Femur (tissue), 1 donor: ENCODE results near the gene MED15.
A peak's percentile ranks its signal among the peaks of the same experiment; 100 is the strongest.
"Not testable (repeated sequence)": the region's sequence is repeated elsewhere in the genome, so short reads cannot be mapped to it uniquely, and the experiment has no call there.

Source experiments
- DNase-seq: peaks from one replicate; pipeline ENCODE4 v3.0.0-alpha.2; 2017

MED15 gene

DNA sequence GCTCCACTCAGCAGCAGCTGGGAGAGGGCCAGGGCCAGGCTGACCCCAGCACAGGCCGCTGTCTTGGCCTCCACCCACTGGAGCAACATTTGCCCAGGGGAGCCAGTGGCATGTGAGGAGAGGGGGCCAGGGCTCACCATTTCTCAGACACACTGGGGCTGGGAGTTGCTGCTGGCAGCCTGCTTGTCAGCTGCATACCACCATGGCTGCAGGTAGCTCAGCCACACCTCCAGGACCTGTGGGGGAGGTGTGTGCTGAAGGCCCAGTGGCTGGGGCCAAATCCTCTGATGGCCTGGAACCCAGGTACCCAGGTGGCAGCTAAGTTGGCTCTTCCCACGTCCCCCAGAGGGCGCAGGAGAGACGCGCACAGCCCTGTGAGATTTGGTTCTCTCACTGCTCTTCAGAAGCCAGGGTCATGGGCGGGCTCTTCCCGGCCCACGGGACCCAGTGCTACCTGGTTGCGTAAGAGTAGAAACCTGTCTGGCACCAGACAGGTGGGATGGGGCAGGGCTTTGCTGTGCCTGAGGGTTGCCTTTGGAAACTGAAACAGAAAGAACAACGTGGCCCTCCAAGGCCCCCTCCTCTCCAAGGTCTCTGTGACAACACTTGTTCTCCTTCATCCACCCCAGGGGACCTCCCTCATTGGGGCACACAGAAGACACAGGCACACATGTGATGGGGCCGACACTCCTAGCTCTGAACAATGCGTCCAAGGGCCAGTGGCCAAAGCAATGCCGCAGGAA, 98.8 kb downstream of the MED15 start:
- DNase-seq = peak; percentile 47

DNA sequence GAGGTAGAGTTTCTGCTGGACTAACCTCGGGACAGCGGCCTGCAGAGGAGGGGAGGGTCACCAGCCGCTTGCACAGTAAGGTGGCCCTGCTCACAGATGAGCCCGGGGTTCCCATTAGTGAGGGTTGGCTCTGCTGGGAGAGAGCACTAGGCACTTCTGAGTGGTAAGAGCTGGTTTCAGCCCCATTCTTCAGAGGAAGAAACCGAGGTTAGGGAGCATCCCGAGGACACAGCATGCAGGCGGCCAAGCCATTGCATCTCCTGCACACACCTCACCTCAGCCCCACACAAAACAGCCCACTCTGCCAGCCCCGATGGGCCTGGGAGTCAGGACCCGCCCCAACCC, 99.3 kb downstream of the MED15 start:
- DNase-seq = no peak

DNA sequence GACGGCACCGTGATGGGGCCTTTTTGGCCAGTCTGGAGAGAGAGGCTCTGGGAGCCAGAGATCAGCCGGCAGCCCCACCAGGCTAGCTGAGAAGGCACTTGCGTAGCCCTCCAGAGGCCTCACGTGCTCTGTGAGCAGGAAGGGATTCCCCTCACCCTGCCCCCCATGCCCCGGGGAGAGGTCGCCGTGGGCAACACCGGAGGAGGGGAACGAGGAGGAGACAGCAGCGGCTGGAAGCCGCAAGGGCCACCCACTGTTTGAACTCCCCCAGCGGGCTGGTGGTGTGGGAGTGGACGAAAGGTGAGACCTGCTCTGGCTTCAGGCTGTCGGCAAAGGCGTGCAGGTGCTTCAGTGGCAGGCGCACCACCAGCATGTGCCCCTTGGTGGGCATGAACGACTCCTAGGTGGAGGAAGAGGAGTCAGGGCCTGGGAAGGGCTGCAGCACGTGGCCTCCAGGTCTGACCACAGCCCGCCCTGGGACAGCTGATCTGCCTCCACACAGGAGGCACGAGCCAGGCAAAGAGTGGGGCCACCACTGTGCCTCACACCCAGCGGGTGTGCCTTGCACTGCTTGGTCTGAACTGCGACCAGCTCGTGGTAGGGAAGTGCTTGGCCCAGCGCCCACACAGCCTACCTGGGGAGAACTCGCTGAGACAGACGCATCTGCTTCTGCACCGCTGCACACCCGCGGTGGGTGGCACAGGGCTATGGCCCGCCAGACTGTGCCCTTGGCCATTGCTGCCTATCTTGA, 99.9 kb downstream of the MED15 start:
- no peak for DNase-seq

DNA sequence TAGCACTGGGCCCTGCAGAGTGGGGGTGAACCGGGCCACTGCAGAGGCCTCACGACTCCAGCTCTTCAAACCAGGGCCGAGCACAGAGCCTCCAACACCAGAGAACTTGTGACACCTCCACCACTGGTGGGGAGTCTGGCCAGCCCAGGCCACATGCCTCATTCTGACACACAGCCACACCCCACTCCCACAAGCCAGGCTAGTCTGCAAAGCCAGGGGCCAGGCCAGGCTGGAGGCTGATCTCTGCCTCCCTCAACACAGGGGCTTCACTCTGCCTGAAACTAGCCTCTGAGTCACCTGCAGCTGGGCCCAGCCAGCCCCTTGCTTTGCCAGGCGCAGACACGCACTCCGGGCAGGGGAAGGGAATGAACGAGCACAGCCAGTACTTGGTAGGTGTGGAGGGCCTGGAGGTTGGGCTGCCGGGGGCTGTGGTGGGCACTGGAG, 102.9 kb downstream of the MED15 start:
- DNase-seq = no peak

DNA sequence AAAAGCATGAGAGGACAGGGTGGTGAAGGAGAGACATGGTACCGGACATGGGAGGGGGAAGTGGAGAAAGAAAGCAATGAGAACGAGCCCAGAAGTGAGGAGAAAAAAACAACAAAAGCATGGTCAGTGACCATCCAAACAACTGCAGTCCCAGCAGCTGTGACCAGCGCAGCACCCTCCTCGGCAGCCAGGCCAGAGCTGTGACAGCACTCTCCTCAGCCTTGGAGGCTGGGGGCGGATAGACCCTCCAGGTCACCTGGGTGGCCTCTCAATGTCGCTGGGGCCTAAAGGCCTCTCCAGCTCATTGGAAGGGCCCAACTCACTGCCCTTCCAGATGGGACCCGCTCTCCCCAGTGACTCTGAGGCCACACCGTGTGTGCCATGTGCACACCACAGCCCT, 103.3 kb downstream of the MED15 start:
- DNase-seq = no peak

DNA sequence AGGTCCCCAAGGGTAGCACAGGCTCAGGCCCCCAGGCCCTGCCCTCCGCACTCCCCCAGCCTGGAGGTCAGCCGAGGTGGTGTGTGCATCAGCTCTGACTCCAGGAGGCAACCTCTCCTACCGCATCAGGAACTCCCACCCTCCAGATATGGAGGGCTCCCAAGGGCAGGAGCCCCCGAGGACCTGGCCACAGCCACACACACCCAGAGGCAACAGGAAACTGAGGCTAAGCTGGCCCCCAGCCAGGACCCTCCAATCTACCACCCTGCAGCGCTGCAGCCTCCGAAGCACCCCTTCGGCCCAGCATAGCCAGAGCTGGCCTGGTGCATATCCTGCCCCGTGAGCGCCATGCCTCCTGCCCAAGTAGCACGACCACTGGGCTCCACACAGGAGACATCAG, 104.0 kb downstream of the MED15 start:
- no peak for DNase-seq

DNA sequence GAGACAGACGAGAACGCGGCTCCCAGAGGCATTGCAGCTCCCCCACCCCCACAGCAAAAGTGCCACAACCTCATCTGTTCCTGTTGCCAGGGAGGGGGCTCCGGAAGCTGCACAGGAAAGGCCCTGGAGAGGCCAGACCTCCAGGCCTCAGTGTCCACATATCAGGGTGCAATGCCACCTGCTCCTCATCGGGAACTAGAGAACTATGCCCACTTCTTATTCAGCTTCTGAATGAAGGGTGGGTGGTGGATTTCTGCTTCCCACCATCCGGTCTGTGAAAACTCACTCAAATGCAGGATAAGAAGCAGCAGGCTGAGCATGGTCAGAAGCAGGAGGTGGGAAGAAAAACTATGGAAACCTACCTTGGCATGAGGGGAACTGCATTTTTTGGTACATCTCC, 105.9 kb downstream of the MED15 start:
- no peak for DNase-seq

DNA sequence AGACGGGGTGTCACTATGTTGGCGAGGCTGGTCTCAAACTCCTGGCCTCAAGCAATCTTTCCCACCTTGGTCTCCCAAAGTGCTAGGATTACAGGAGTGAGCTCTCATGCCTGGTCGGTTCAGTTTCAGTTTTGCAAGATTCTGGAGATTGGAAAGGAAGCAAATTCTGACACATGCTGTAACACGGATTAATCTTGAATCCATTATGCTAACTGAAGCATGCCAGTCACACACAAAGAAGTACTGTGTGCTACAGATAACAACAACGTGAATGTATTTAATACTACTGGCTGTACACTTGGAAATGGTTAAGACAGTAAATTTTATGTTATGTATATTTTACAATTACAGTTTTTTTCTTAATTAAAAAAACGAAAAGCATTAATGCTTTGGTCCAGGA, 107.6 kb downstream of the MED15 start:
- DNase-seq = no peak

DNA sequence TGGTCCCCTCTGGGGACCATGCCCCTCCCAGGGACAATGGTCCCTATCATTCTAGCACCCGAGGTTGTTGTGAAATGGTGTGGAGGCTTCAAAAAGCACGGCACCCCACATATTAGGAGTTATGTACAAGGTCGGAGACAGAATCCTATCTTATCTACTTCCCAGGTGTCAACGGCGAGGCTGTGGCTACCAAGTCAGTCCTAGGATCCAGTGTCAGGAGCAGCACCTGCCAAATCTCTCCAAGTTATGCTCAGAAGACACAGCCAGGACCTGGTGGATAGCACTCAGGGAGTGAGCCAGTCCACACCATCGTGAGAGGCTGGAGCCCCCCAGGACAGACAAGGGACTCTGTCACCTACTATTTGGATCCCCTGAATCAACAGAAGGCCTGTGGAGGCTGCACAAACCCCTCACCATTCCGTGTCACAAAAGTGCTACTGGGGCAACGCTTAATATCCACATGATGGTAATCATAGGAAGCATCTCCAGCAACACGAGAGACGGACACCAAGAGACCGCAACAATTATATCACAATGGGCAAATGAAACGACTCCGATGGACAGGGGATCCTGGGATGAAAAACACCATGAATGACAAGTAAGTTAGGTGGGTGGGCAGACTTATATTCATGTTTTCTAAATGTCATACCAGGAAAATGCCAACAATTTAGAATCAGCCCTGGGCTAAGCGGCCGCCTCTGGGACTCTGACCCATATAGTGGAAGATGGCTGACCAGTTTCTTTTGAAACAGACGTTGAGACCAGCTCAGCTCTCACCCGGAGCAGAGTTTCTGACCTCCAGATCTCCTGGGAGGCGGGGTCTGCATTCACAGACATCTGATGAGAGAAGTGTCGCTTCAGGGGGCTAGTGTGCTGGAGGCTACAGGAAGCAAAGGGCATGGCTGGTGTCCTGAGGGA, 108.4 kb downstream of the MED15 start:
- DNase-seq = no peak

DNA sequence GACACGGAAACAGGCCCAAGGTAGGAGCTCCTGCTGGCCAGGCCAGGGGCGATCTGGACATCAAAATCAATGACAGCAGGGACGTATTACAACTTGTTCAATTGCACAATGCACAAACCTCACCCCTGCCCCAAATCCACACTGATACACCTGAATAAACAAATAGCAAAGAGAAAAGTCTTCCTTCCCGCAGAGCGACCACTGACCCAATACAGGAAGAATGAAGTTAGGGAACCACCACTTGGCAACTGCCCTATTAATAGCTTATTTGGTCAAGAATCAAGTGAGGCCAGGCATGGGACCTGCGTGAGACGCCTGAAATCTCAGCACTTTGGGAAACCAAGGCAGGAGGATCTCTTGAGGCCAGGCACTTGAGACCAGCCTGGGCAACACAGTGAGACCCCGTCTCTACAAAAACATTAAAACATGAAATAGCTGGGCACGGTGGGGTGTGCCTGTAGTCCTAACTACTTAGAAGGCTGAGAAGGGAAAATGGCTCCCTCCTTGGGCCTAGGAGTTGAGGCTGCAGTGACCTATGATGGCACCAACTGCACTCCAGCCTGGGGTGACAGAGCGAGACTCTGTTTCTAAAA, 109.1 kb downstream of the MED15 start:
- no peak for DNase-seq

DNA sequence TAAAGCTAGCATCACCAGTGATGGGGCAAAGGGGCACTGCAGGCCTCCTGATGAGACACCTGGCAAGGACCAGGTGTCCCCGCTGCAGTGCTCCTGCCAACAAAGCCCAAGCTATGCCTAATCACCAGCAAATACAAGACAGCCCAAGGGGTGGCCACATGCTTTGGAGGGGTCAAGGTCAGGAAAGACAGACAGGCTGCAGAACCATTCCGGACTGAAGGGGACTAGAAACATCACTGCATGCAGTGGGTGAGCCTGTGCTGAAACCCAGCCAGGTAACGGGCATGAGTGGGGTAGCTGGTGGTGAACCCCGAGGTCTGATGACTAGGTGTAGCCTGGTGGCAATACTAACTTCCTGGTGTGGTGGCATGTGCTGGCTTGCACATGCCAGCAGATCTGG, 111.1 kb downstream of the MED15 start:
- DNase-seq = no peak

DNA sequence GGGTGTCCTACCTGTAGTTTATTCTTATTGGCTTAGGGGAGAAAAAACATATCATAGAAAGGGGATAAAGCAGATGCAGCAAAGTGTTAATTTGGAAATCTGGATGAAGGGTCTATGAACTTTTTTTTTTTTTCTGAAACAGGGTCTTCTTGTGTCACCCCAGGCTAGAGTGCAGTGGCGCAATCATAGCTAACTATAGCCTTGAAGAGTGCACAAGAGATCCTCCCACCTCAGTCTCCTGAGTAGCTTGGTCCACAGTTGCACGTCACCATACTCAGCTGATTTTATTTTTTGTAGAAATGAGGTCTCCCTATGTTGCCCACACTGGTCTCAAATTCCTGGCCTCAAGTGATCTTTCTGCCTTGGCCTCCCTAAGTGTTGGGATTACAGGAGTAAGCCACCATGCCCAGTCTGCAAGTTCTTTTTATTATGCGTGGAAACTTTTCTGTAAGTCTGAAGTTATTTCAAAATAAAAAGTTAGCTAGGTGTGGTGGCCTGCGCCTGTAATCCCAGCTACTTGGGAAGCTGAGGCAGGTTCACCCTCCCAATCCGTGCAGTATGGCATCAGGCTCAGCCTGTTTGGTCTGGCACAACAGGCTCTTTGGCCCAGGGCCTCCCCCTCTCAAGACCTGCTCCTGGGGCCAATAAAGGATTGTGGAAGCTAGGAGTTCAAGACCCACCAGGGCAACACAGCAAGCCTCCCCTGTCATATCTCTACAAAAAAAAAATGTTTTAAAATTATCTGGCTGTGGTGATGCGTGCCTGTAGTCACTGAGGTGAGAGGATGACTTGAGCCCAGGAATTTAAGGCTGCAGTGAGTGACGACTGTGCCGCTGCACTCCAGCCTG, 111.9 kb downstream of the MED15 start:
- DNase-seq = no peak

DNA sequence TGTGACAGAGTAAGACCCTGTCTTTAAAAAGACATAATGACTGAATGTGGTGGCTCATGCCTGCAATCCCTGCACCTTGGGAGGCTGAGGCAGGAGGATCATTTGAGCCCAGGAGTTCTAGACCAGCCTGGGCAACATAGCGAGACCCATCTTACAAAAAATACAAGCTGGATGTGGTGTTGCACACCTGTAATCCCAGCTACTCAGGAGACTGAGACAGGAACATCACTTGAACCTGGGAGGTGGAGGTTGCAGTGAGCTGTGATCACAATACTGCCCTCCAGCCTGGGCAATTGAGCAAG, 112.4 kb downstream of the MED15 start:
- DNase-seq = not testable (repeated sequence)

DNA sequence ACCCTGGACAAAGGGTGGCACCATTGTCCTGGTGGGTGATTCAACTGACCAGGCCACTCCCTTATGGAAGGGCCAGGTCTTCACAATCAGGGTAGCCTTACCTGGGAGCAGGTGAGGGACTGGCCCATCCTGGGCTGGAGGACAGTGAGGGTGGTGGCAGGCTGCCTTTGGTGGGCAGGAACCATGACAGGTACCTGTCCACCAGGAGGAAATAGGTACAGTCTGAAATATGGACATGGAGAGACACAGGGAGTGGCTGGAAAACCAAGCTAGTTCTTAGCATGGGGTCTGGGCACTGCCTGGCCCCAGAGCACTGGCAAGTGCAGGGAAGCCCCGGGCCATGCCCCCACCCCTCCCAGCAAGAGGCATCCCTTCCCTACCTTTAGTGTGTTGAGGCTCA, 113.8 kb downstream of the MED15 start:
- no peak for DNase-seq

DNA sequence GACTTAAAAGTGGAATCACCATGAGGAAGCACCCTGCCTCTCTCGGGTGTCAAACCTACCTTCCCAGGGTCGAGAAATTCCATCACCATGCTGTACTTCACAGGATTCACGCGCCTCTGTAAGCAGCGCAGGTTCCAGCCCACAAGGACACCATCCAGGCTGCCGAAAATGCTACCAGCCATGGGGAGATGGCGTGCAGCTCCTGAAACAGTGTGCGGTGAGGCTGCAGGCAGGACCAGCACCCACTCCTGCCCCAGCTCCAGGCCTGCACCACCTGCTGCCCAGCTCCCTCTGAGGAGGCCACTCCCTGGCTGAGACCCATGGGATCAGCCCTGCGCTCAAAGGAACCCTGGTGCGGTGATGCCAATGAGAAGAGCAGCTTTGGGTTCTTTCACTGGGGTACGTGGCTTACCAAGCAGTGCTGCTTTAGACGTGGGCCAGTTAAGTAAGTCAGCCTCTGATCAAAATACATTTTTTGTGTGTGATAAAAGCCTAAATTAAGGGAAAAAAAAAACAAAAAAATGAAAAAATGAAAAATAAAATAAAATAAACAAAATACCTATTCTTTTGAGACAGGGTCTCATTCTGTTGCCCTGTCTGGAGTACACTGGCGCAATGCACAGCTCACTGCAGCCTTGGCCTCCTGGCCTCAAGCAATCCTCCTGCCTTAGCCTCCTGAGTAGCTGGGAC, 115.4 kb downstream of the MED15 start:
- DNase-seq = no peak

DNA sequence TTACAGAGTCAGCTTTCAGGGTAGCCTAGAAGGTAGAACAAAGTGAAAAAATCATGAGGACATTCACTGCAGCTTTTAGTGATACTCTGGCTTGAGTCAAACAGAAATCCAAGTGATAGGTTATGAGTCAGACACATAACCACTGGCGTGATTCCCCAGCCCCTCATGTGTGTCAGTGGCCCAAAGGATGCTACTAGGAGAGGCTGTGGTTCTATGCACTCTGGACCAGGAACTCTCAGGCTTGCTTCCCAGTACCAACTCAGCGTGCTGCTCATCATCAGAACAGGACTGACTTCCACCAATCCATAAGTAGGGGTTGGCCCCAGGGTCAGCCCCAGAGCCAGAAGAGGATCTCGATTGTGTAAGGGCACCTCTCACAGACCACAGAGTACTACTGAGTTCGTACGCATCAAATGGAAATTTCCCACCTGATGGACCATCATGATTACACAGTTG, 116.8 kb downstream of the MED15 start:
- DNase-seq = no peak

DNA sequence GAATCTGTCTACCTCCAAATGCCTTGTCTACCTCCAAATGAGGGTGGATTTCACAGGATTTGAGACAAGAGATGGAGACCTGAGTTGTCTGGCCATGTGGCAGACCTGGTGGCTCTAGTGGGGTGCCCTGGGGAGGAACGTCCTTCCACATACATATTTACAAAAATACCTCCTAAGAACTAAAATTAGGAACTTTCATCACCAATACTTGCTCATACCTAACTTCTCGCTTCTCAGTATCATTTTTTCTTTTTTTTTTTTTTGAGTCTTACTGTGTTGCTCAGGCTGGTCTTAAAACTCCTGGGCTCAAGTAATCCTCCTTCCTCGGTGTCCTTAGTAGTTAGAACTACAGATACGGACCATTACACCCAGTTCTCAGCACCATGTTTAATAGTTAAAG, 117.9 kb downstream of the MED15 start:
- DNase-seq = no peak

DNA sequence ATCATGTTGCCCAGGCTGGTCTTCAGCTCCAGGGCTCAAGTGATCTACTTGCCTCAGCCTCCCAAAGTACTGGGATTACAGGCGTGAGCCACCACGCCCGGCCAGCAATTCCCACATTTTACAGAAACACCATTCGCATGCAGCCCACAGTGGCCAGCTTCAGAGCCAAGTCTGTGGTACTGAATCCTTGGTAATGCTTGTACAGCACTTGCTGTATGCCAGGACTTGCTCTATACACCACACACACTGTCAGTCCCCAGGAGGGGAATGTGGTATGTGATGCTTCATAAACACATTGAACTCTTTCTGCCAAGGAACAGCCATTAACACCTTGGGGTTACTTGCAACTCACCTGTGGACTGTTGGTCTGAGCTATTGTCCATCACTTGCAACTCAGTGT, 119.4 kb downstream of the MED15 start:
- DNase-seq = no peak

DNA sequence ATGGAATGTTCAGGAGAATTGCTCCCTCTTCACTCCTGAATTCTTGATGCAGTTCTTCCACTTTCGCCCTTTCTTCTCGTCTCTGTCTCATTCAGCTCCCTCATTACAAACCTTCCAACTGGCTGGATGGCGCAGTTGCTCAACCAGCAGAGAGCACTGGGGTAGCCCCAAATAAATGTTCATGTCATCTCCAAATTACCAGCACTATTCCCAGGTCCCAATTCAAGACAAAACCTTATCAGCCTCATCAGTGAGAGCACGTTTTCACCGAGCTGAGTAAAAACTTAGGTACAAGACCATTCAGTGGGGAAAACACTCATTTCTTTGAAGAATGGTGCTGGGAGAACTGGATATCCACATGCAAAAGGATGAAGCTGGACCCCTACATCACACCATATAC, 120.0 kb downstream of the MED15 start:
- DNase-seq = no peak

DNA sequence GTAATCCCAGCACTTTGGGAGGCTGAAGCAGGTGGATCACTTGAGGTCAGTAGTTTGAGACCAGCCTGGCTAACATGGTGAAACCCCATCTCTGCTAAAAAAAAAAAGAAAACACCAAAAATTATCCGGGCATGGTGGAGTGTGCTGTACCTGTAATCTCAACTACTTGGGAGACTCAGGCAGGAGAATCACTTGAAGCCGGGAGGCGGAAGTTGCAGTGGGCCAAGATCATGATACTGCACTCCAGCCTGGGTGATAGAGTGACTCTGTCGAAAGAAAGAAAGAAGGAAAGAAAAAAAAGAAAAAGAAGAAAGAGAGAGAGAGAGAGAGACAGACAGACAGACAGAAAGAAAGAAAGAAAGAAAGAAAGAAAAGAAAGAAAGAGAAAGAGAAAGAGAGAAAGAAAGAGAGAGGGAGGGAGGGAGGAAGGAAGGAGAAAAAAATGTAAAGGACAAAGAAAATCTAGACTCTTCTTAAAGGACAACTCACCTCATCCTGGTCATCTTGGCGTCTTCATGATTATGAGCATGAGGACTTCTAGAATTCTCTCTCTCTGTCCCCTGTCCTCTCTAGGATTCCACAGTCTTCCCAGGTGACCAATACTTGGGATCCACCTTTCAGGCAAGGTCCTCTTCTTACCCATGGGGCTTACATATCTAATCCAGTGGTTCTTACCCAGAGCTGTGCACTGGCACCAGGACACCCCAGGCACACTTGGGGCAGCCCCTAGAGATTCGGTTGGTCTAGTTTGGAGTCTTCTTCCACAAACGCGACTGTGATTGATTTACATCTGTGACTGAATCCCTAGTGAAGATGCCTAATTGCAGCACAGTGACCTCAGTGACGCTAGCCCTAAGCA, 120.9 kb downstream of the MED15 start:
- DNase-seq = no peak

DNA sequence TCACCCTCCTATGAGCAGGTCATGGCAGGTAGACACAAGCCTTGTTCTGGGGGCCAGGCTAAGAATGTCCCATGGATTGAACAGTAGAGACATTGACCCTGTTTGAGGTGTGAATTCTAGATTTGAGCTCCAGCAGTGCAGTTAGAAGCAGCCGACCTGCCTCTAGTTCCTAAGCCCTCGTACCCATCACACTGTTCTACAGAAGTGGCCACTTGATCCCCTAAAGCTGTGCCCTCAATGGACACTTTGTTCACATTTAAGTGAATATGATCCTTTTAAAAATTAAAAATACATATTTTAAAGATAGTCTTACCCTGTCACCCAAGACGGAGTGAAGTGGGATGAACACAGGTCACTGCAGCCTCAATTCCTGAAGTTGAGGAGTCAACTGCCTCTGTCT, 122.0 kb downstream of the MED15 start:
- DNase-seq = no peak
